ENCODE measurements around the gene ANKRD55. TPM values are rescaled to one million over a fixed set of nuclear protein-coding genes. Genes with fewer than 3 reads are reported as not detected.

The ANKRD55 gene
- polyA plus RNA-seq, 1 of the 3 experiments (the other 2 are of a cell fraction), result not detected

DNA sequence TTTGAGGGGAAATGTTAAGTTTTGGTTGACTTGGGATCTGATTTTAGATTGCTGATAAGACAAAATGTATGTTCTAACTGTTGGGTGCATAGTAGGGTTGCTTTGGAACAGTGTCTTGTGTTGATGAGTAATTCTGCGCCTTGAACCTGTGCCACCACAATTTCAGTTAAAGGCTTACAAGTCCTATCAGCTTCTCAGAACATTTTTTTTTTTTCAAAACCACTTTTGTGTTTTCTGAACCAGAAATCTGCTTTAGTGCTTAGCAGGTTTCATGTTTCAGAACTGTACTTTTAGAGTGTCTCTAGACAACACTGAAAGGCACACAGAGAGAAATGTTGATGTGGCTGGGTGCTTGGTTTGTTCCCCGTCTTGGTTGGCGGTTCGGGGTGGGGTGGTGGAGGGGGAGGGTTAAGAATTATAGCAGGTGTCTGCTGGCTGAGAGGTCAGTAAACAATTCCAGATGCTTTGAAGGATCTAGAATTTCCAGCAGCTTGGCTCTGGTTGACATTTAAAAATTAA, 84.6 kb downstream of the ANKRD55 start (continued):
- no peak for TF ChIP-seq RCOR1 (IDR thresholded peaks at IDR 0.05; ENCODE audit: low read length)
- TF ChIP-seq RAD21 (IDR thresholded peaks at IDR 0.05; ENCODE audit: low read length), result no peak
- TF ChIP-seq FOXJ3 (CRISPR knock-in tag; IDR thresholded peaks at IDR 0.05), result no peak
- no peak for TF ChIP-seq RFX5 (IDR thresholded peaks at IDR 0.05; ENCODE audit: low read length)
- no peak for TF ChIP-seq FOXM1 (IDR thresholded peaks at IDR 0.05; ENCODE audit: low read depth)

DNA sequence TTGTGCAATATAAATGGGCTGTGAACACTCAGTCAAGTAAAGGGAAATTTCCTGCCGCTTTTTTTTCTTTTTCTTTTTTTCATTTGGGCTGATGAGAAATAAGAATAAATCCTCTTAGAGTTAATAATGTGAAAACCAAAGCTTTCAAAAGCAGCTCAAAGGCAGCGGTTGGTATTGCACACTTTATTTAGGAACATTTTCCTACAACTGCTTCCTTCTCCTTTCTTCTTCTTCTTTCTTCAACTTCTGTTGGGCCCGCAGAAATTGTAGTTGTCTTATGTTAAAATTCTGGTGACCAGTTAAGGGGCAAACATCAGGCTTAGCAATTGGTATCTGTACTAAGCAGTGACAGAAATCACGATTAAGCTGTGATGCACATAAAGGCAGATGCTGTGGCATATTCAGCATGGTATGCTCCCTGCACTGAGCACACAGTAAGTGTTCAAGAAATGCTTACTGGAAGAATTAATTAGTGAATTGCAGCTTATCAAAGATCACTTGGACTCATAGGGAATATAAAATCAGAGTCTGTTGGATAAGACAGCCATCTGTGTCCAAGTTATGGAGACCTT, 85.4 kb downstream of the ANKRD55 start:
- no peak overlapping the region for H3K9ac ChIP-seq
- no peak overlapping the region for H3K4me2 ChIP-seq
- peaks cover 0 to 2% of the 10 kb centered on the region in 2 experiments; a peak in 2 of 4 replicates for H3K4me1 ChIP-seq (ENCODE audit: control insufficient read depth in 1 of 2, insufficient read depth in 2 of 2, low read depth in 1 of 2, low read length in 1 of 2)
- H4K20me1 ChIP-seq (ENCODE audit: insufficient read depth), result no peaks in the 10 kb centered on the region
- TF ChIP-seq, protein P1, sequence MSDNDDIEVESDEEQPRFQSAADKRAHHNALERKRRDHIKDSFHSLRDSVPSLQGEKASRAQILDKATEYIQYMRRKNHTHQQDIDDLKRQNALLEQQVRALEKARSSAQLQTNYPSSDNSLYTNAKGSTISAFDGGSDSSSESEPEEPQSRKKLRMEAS (IDR thresholded peaks at IDR 0.05; ENCODE audit: low read depth), result no peak
- TF ChIP-seq MEF2A (IDR thresholded peaks at IDR 0.05; ENCODE audit: borderline replicate concordance, low read depth), result no peak
- no peak for TF ChIP-seq SMC3 (IDR thresholded peaks at IDR 0.05; ENCODE audit: low read depth, low read length)
- TF ChIP-seq, protein P2, sequence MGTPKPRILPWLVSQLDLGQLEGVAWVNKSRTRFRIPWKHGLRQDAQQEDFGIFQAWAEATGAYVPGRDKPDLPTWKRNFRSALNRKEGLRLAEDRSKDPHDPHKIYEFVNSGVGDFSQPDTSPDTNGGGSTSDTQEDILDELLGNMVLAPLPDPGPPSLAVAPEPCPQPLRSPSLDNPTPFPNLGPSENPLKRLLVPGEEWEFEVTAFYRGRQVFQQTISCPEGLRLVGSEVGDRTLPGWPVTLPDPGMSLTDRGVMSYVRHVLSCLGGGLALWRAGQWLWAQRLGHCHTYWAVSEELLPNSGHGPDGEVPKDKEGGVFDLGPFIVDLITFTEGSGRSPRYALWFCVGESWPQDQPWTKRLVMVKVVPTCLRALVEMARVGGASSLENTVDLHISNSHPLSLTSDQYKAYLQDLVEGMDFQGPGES (IDR thresholded peaks at IDR 0.05; ENCODE audit: low read depth, low read length), result no peak
- no peak for TF ChIP-seq RAD21 (IDR thresholded peaks at IDR 0.05; ENCODE audit: low read length)
- no peak for TF ChIP-seq CHD2 (IDR thresholded peaks at IDR 0.05; ENCODE audit: low read length, partially characterized antibody)
- TF ChIP-seq RXRA (IDR thresholded peaks at IDR 0.05; ENCODE audit: borderline replicate concordance, low read depth), result no peak
- no peak for TF ChIP-seq JUND (IDR thresholded peaks at IDR 0.05)
- no peak for TF ChIP-seq GATA2 (CRISPR knock-in tag; IDR thresholded peaks at IDR 0.05)
- no peak for TF ChIP-seq MXI1 (IDR thresholded peaks at IDR 0.05; ENCODE audit: low read depth, low read length)
- no peak for TF ChIP-seq SIN3A (IDR thresholded peaks at IDR 0.05; ENCODE audit: borderline replicate concordance, low read depth, low read length)
- TF ChIP-seq EZH2phosphoT487 (IDR thresholded peaks at IDR 0.05; ENCODE audit: borderline replicate concordance, low read depth), result no peak
- TF ChIP-seq, protein P3, sequence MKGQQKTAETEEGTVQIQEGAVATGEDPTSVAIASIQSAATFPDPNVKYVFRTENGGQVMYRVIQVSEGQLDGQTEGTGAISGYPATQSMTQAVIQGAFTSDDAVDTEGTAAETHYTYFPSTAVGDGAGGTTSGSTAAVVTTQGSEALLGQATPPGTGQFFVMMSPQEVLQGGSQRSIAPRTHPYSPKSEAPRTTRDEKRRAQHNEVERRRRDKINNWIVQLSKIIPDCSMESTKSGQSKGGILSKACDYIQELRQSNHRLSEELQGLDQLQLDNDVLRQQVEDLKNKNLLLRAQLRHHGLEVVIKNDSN (IDR thresholded peaks at IDR 0.05; ENCODE audit: borderline replicate concordance, low read depth), result no peak
- no peak for TF ChIP-seq TCF12 (IDR thresholded peaks at IDR 0.05)
- TF ChIP-seq YY1 (IDR thresholded peaks at IDR 0.05; ENCODE audit: low read depth), result no peak
- TF ChIP-seq ELF1 (IDR thresholded peaks at IDR 0.05), result no peak
- TF ChIP-seq, protein P4, sequence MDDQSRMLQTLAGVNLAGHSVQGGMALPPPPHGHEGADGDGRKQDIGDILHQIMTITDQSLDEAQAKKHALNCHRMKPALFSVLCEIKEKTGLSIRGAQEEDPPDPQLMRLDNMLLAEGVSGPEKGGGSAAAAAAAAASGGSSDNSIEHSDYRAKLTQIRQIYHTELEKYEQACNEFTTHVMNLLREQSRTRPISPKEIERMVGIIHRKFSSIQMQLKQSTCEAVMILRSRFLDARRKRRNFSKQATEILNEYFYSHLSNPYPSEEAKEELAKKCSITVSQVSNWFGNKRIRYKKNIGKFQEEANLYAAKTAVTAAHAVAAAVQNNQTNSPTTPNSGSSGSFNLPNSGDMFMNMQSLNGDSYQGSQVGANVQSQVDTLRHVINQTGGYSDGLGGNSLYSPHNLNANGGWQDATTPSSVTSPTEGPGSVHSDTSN (IDR thresholded peaks at IDR 0.05), result no peak
- no peaks in the 10 kb centered on the region for H3K36me3 ChIP-seq (replicated peaks in 1 of 2; ENCODE audit: control insufficient read depth in 1 of 2, insufficient read depth in 2 of 2, low read length in 1 of 2)
- DNase-seq, result no peak
- H3K79me2 ChIP-seq (ENCODE audit: insufficient read depth), result no peaks in the 10 kb centered on the region
- POLR2A ChIA-PET, result no interaction called here
- no peak overlapping the region for H3K27ac ChIP-seq (ENCODE audit: low read depth in 2 of 2, low read length in 1 of 2)
- 96% methylated on average over 4 of the region's 4 CpGs for whole genome bisulfite sequencing (ENCODE audit: low lambda C conversion rate)
- no peak overlapping the region for H3K4me3 ChIP-seq (ENCODE audit: low read depth in 2 of 2, low read length in 1 of 2)
- CTCF ChIA-PET, result no interaction called here
- H3F3A ChIP-seq (replicated peaks; ENCODE audit: insufficient read depth), result peaks cover 4% of the 10 kb centered on the region
- H3K9me3 ChIP-seq, result no peaks in the 10 kb centered on the region
- no peaks in the 10 kb centered on the region for H3K27me3 ChIP-seq (ENCODE audit: insufficient read depth)
- H2AFZ ChIP-seq (ENCODE audit: low read depth), result no peak overlapping the region
- H3K9me2 ChIP-seq, result no peaks in the 10 kb centered on the region
